ENCODE results near the gene EPYC.

- TF ChIP-seq POLR2AphosphoS5 (IDR thresholded peaks at IDR 0.05; ENCODE audit: low read length): no peak
- no peak for TF ChIP-seq BHLHE40 (IDR thresholded peaks at IDR 0.05; ENCODE audit: borderline replicate concordance in 1 of 2, low read depth in 2 of 2, low read length in 1 of 2)
- no peak for TF ChIP-seq FOXM1 (IDR thresholded peaks at IDR 0.05; ENCODE audit: low read depth, low read length)
These were observed 5.2 kb downstream of the EPYC start for GRCh38 chr12:90999527-90999926.
